ENCODE data around the gene HIGD2A.

HIGD2A gene

DNA sequence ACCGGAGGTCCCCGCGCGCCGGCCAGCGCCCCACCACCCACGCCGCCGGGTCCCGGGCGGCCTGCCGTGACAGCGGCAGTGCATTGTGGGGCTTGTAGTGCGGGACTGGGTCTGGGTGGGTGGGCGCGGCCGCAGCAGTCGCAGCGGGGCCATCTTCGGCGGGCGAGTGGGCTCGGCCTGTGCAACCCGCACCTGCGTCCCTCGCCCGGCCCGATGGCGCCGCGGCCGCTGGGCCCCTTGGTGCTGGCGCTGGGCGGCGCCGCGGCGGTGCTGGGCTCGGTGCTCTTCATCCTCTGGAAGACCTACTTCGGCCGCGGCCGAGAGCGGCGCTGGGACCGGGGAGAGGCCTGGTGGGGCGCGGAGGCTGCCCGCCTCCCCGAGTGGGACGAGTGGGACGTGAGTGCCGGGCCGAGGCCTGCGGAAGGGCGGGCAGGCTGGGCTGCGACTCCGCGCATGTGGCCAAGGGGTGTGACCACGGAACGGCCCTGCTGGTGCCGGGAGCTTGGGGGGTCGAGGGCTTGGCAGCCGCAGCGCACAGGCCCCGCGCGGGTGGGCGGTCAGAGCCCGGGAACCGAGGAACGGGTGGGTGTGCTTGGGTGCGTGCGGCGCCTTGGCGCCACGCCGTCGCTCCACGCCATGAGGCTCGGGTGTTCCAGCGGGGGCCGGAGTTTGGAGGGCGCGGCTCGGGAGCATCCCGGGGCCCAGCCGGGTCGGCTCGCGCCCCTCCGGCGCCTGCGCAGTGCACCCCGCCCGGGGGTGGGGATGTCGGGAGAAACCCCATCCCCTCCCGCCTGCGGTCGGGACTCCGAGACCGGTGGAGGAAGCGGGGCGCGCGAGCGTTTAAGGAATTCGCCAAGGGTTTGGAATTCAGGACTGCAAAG is 23.0 kb upstream of the HIGD2A start, which contains the start of gene ARL10:
Gene ARL10, plus strand, starts transcription at position 137 of the 881 bp plus-strand sequence. Its CDS starts 77 bp downstream, at position 214.
- Histone ChIP-seq H3K27ac (no peak within 1 kb of the TSS), H3K4me3 (ENCODE audit: low read depth, low read length) (peak within 1 kb of the TSS; percentile 74), H3K36me3 (replicated peaks) (peaks cover 9% of the 10 kb centered on the region), H3K27me3 (replicated peaks) (no peaks in the 10 kb centered on the region)
- TF ChIP-seq, protein P1, sequence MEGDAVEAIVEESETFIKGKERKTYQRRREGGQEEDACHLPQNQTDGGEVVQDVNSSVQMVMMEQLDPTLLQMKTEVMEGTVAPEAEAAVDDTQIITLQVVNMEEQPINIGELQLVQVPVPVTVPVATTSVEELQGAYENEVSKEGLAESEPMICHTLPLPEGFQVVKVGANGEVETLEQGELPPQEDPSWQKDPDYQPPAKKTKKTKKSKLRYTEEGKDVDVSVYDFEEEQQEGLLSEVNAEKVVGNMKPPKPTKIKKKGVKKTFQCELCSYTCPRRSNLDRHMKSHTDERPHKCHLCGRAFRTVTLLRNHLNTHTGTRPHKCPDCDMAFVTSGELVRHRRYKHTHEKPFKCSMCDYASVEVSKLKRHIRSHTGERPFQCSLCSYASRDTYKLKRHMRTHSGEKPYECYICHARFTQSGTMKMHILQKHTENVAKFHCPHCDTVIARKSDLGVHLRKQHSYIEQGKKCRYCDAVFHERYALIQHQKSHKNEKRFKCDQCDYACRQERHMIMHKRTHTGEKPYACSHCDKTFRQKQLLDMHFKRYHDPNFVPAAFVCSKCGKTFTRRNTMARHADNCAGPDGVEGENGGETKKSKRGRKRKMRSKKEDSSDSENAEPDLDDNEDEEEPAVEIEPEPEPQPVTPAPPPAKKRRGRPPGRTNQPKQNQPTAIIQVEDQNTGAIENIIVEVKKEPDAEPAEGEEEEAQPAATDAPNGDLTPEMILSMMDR (IDR thresholded peaks at IDR 0.05; ENCODE audit: low read depth, low read length, missing control alignments): no peak
- in situ Hi-C loops (cut with HindIII; ENCODE audit: low pct_ligation_motif_present, low sequenced_read_pairs): no loop called here
- DNase-seq: no peak

DNA sequence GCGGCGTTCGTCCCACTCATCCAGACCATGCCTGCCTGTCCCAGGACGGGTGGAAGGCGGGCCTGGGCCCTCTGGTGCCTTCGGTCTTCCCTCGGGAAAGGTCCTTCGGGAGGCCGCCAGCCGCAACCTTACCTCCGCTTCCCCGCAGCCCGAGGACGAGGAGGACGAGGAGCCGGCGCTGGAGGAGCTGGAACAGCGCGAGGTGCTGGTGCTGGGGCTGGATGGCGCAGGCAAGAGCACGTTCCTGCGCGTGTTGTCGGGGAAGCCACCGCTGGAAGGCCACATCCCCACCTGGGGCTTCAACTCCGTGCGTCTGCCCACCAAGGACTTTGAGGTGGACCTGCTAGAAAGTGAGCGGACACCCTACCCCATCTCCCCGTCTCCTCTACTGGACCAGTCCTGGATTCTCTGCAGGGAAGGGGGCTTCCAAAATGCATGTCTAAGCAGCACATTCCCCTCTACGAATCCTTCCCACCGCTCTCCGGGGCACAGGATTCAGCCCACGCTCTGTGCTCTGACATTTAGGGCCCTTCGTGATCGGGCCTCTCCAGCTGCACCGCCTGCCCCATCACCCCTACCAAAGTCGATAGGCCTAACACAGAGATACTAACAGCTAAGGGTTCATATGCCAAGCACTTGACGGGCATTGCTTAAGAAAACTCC is 22.2 kb upstream of the HIGD2A start:
- in situ Hi-C loops (cut with HindIII; ENCODE audit: low pct_ligation_motif_present, low sequenced_read_pairs): no loop called here
- Histone ChIP-seq H3K27me3 (replicated peaks) (no peaks in the 10 kb centered on the region), H3K4me3 (ENCODE audit: low read depth, low read length) (peak overlapping the region; percentile 74), H3K27ac (no peak overlapping the region), H3K36me3 (replicated peaks) (peaks cover 9% of the 10 kb centered on the region)
- TF ChIP-seq, protein P1 (IDR thresholded peaks at IDR 0.05; ENCODE audit: low read depth, low read length, missing control alignments): no peak
- DNase-seq: no peak

DNA sequence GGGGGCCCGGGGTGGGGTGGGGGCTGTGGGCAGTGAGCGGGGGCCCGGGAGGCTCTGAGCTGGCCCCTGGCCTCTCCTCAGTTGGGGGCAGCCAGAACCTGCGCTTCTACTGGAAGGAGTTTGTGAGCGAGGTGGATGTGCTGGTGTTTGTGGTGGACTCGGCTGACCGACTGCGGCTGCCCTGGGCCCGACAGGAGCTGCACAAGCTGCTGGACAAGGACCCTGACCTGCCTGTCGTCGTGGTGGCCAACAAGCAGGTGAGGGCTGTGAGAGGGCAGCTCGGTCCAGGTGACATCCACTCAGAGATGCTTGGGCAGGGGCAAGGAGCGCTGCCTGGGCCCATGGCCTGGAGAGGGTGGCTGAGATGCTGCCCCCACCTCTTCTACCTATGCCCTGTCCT is 19.8 kb upstream of the HIGD2A start:
- Histone ChIP-seq H3K27me3 (replicated peaks) (no peaks in the 10 kb centered on the region), H3K36me3 (replicated peaks) (peaks cover 13% of the 10 kb centered on the region), H3K27ac (no peak overlapping the region), H3K4me3 (ENCODE audit: low read depth, low read length) (no peak overlapping the region)
- in situ Hi-C loops (cut with HindIII; ENCODE audit: low pct_ligation_motif_present, low sequenced_read_pairs): no loop called here
- no peak for DNase-seq
- TF ChIP-seq, protein P1 (IDR thresholded peaks at IDR 0.05; ENCODE audit: low read depth, low read length, missing control alignments): no peak

DNA sequence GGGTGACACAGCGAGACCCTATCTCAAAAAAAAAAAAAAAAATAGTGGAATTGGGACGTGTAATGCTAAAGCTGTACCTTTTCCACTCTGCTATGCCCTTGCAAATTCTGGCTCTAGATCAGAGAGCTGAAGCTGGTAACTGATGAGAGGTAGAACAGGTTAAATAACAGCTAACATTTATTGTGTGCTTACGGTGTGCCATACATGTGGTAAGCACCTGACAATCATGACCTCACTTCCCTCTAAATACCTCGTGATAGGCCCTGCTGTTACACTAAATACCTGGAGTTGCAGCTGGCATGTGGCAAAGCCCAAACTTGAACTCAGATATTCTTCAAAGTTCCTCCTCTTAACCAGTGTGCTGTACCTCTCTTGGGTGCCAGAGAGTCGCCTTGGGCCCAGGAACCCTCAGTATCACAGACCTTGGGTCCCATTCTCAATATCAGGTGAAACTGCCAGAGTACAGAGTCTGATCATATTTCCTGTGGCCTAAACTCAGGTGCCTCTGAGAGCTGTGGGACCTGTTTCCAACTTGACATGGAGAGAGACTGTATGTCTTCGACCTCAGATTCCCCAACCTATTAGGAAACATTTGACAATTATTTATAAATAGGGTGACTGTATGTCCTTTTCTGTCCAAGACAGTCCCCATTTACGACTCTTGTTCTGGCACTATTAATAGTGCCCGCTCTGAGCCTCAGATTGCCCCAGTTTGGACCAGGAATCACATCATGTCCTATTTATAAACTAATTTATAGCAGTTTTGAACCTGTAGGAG is 18.4 kb upstream of the HIGD2A start:
- TF ChIP-seq, protein P1 (IDR thresholded peaks at IDR 0.05; ENCODE audit: low read depth, low read length, missing control alignments): no peak
- no peak for DNase-seq
- no peak overlapping the region for H3K4me3 ChIP-seq (ENCODE audit: low read depth, low read length)
- no peaks in the 10 kb centered on the region for H3K27me3 ChIP-seq (replicated peaks)
- in situ Hi-C loops (cut with HindIII; ENCODE audit: low pct_ligation_motif_present, low sequenced_read_pairs): no loop called here
- H3K27ac ChIP-seq: no peak overlapping the region
- peaks cover 13% of the 10 kb centered on the region for H3K36me3 ChIP-seq (replicated peaks)

DNA sequence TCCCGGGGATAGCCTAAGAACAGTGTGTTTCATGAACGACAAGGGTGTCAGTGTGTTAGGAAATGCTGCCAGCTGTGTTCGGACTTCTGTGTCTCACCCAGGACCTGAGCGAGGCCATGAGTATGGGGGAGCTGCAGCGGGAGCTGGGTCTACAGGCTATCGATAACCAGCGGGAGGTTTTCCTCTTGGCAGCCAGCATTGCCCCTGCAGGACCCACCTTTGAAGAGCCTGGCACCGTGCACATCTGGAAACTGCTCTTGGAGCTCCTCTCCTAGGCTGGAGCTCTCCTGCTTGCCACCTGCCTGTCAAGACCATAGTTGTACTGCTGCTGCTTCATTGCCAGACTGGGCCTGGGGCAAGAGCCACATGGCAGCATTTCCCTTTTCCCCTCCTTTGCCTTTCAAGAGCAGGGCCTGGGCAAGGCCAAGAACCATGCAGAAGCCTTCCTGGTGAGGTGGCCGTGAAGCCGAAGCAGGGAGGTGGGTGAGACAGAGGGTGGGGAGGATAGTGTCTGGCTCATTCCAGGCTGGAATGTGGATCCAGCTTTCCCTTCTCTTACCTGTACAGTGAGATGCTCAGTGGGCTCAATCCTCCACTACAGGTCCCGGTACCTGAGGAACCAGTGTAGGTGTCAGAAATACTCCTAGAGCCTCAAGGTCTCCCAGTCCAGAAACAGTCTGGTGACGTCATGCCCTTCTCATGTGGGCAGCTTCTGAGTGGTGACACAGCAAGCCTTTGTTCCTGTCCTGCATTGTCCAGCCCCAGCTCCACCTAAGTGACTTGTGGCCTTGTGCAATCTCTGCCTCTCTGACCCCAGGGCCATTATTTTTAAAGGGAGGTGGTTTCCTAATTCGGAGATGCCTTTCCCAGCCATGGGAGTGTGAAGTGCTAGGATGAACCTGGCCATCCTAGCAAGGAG is 16.7 kb upstream of the HIGD2A start:
- Histone ChIP-seq H3K36me3 (replicated peaks) (peaks cover 13% of the 10 kb centered on the region), H3K4me3 (ENCODE audit: low read depth, low read length) (no peak overlapping the region), H3K27ac (no peak overlapping the region), H3K27me3 (replicated peaks) (no peaks in the 10 kb centered on the region)
- no peak for DNase-seq
- in situ Hi-C loops (cut with HindIII; ENCODE audit: low pct_ligation_motif_present, low sequenced_read_pairs): no loop called here
- TF ChIP-seq, protein P1 (IDR thresholded peaks at IDR 0.05; ENCODE audit: low read depth, low read length, missing control alignments): no peak

All from brain microvascular endothelial cell (primary cell).